ENCODE results near the gene MAFF.
"Not testable (repeated sequence)": the region's sequence is repeated elsewhere in the genome, so short reads cannot be mapped to it uniquely, and the experiment has no call there.

The MAFF gene

DNA sequence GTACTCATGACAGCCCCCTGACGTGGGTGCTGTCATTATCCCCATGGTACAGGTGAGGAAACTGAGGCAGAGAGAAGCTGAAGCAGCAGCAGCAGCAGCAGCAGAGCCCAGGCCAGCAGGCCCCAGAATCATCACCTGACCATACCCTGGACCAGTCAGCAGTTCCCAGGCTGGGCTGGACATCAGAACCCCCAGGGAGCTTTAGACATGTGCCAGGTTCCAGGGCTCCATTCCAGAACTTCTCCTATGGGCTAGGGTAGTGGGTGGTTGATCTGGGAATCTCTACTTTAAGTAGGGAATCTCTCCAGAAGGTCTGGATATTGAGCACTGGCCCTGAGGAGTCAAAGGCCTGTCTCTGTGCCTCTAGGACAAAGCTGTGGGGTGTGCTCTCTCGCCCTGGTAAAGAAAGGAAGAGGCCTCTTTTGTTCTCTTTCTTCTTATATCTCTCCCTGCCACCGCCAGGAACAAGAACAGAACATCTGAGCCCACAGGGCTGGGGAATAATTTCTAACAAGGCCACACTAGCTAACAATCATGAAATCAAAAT lies 26.6 kb downstream of the MAFF start:
- no peak for DNase-seq

DNA sequence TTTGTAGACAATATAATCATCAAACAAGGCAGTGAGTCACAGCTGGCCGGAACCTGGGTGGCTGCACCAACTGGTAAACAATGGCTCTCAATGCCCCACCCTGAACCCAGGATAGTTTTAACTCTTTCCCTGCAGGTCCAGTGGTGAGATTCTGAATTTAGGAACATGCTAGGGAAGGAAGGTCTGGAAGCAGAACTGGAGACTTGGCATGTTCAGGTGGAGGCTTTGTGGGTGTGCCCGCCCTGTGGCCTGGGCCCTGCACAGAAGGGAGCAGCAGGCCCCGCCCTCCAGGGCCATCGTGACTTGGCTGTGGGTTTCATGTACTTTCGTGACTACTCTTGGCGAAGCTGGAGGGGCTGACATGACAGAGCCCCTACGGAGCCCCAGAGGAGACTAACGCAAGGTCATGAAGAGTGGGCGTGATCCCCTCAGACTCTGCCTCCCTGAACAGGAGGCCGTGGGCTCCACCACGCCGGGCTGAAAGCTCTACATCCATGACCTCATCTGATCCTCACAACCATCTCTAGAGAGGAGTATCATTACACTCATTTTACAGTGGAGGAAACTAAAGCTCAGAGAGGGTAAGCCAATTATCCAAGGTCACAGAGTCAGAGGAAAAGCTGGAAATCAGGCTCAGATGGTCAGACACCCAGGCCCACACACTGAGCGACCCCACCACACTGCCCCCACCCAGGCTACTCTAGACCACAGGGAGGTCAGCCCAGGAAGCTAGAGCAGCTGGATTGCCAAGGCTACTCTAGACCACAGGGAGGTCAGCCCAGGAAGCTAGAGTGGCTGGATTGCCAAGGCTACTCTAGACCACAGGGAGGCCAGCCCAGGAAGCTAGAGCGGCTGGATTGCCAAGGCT lies 27.3 kb downstream of the MAFF start:
- DNase-seq = no peak

DNA sequence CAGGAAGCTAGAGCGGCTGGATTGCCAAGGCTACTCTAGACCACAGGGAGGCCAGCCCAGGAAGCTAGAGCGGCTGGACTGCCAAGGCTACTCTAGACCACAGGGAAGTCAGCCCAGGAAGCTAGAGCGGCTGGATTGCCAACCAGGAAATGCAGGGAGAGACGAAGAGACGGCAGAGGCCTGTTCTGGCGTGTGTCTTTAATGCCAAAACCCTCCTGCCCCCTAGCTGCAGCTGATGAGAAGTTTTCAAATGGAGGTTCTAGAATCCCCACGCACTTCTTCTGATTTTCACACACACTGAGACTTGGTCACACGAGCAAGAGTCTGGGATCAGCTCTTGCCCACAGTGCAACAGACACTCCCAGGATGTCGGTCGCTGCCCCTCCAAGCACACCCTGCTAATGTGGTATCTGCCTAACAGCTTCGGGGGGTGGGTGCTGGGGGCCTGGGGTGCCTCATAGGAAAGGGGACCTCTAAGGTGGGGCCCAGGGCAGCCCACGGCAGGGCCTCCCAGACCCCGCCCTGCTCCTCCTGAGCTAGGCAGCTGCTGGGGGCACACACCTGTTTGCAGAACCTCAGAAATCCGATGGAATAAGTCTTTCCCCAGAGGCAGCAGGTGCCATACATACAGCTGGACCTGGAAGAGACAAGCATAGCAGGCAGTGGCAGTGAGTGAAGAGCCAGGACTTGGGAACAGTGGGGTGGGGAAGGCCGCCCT lies 28.5 kb downstream of the MAFF start:
- peak; percentile 43 to 55 for DNase-seq

DNA sequence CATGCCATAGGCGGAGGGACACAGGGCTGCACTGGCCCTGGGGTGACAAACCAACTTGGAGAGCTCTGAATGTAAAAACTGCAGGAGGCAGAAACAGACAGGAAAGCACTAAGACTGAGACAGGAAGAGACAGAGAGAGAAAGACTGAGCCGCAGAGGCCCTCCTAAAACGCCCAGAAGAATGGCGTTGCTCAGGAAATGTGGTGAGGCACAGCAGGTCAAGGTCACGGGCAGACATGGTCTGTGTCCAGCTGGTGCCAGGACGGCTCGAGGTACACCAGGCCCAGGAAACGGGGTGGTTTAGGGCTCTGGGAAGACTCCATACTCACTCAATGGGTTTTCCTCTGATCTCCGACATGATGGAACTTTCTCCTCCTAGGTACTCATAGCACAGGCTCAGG lies 29.1 kb downstream of the MAFF start:
- DNase-seq = no peak

DNA sequence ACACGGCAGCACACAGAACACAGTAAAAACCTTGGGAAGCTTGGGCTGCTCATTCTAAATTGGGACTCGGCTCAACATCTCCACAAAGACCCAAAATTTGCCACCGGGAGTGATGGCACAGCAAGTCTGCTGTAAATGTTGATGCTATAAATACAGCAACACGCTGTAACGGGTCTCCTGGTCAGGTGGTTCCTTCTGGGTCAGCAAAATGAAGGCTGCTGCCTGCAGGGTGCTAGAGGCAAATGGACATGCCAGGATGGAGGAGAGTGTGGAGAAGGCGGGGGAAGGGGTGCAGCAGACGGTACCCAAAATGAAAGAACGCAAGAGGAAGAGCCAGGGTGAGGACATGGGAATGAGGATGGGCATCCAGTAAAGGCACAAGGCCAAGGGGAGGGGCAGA lies 30.4 kb downstream of the MAFF start:
- DNase-seq = no peak

DNA sequence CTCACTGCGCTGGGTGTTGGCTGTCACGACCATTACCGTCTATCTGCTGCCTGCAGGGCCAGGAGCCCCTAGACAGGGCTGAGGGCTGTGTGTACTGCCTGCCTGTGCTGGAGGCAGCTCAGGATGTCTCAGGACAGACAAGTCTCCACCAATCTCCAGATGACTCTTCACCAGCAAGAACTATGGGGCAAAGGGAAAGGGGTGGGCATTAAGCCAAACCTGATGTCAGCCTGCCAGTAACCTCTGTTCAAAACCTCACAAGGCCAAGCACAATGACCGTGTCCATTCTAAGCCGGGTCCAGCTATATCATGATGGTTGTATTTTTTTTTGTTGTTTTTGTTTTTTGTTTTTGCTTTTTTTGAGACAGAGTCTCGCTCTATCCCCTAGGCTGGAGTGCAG lies 31.6 kb downstream of the MAFF start:
- DNase-seq = no peak

DNA sequence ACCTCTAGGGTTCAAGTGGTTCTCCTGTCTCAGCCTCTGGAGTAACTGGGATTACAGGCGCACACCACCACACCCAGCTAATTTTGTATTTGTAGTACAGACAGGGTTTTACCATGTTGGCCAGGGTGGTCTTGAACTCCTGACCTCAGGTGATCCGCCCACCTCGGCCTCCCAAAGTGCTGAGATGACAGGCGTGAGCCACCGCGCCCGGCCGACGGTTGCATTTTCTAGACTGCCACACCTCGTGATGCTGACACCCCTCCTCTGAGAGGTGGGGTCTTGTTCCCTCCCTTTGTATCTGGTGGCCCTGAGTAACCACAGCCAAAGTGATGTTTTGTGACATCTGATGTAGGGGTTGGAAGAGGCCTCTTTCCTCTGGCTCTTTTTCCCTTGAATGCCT lies 32.1 kb downstream of the MAFF start:
- not testable (repeated sequence) for DNase-seq

DNA sequence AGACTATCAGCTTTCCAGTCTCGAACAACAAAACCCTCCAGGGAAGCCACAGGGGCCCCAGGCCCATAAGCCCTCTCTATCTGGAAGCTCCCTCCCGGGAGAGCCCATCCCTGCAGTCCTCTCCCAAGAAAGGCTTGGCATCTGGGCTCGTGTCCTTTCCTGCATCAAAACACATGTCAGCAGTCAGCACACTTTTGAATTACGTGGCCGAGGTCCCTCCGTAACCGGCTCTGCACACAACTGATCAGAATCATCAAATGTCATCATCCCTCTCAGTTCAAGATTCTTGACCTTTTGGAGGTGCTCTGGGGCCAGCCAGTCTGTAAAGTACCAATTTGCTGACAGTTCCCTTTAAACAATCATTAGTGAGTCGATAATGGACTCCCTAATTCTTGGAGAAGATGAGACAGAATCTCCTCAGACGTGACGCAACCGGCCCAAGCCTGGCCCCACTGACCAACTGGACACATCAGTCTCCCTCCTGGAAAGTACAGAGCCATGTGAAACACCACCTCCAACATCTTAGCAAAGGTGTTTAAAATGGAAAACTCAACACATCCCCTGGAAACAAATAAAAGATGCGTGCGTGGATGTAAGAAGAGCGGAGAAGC lies 33.6 kb downstream of the MAFF start:
- no peak for DNase-seq

DNA sequence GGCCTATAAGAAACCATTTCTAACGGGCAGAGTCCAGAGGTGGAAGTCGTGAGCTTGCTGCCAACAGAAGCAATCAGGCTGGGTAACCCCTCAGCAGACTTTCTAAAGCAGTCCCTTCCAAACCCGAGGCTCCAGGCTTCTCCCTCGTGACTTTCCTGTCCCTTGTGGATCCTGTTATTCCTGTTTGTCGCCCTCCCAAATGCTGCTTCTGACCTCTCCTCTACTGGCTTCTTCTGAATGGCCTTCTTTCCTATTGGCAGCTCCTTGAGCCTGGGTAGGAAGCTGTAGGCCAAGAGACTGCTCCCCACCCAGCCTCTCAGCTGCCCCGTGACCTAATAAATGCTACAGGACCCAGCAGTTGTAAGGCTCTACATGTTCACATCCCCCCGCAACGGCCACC lies 35.0 kb downstream of the MAFF start:
- no peak for DNase-seq

DNA sequence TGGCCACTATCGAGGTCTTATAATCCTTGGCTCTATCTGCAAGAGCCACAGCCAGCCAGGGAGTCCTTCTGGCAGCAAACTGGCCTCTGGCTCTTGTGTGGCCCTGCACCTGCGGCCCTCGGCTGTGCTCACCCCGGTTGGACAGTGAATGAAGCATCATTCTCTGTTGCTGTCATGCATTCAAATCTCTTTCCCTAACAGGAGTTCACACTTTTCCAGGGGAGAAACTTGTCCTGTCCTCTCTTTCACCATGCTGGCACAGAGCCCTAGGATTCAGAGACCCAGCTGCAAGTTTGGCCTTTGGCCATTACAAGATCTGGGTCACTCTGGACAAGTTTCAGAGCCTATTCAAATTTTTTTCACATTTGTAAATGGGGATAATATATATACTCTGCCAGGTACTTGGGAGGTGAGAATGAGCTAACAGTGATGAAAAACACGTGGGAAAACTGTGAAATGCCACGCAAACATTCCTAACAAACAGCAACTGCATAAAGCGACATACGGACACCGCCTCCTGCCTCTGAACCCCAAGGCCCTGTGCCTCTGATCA lies 36.8 kb downstream of the MAFF start:
- DNase-seq = no peak

DNA sequence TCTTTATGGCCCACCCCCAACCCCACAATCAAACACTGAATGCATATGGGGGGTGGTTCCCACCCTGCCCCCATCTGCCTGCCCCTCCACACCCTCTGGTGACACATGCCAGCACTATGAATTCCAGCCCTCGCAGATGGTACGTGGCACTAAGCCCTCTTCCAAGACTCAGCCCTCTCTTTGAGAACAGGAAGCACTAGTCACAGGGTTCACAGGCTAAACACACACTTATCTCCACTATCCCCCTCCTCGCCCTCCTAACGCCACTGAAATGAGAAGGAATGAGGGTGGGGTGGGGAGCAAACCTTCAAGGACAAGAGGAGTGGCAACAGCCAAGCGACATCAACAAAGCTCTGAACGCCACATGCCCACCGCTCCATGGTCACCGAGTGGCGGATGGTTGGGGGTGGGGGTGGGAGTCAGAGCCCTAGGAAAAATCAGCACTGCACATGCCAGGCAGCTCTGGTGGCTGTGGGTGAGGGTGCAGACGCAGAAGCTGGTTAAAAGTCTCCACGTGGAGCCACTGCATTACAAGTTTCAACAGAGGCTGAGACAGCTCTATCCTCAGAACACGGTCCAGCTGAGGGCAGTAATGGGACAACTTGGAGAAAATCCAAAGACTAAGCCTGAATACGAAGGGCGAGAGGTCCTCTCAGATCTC lies 37.4 kb downstream of the MAFF start:
- DNase-seq = no peak

DNA sequence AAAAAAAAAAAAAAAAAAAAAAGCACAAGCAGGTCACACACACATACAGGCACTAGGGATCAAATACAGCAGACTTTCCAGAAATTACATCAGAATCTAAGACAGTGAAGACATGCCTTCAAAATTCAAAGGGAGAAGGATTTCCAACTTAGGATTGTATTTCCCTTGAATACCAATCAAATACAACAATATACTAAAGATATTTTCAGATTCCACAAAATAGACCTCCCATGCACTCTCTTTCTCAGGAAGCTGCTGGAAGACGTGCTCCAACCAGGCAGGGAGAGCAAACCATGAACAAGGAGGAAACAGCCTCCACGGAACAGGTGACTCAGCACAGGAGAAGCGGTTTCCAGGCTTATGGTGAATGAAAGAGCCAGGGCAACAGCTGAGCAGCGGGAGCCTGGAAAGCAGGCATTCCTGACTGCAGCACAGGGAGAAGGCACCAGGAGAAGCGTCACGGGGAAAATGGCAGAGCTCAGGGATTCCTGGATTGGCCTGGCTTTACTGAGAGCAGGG lies 39.0 kb downstream of the MAFF start:
- no peak for DNase-seq

DNA sequence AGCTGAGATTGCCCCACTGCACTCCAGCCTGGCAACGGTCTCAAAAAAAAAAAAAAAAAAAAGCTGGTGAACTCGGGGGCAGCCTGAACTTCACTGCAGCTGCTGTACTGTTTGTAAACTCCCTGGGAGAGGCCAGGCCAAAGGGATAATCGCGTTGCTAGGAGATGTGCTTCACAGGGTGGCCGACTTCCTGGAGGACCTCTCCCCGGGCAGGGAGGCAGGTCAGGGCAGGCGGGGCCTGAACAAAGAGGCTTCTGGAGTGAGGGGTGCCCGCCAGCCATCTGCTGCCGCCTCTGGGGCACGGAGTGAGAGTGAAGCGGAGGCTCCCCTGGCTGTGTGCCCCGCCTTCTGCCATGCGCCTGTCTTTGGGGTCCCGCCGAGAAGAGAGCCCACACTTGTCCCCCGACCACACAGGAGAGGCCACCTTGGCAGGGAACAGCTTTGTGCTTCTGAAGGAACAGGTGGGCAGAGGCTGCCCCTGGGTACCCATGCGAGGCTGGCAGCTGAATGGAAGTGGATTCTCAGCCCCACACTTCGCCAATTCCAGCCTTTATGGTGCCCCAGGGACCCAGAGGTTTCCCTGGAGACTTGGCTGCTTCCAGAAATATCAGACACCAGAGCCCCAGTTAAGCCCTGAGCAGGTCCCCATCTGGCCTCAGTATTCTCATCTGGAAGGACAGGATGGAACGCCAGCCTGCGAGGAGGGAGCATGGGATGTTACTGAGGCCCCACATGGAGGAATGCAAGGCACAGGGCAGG lies 41.4 kb downstream of the MAFF start:
- DNase-seq = no peak

DNA sequence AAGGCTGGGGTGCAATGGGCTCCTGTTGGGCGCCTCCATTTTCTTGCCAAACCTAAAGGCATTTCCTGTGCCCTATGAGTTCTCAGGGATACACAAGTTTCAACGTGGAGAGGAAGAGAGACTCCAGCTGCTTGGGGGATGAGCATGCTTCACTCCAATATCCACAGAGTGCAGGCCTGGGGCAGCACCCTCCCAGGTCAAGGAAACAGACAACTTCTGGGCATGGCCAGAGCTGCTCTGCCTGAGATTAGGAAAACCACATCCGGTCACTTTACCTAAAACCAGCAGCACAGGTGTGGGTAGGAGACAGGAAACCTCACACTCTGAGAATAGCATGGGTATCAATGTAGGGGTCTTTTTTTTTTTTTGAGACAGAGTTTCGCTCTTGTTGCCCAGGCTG lies 42.3 kb downstream of the MAFF start:
- no peak for DNase-seq

DNA sequence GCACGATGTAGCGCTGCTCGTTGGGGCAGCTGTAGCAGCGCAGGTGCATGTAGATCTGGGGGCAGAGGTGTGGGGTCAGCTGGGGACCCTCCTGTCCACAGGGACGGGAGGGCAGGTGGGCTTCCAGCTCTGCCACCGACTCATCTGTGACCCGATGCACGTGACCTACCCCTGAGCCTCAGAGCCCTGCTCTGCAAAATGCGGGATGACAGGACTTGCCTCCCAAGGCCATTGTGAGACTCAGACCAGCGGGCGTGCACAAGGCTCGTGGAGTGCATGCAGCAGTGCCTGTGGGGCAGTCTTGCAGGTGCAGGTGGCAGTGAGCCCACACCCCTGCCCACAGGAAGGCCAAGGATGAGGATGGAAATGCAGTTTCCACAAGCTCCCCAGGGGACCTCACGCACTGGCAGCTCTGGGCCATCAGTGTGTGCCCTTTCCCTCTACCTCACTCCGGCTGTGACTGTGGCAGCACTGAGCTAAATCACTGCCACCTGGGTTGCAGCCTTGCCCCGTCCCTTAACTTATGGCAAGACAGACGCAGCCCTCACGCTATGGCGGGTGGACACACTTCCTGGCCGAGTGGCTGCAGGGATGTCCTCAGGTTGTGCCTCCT lies 44.4 kb downstream of the MAFF start:
- no peak for DNase-seq

DNA sequence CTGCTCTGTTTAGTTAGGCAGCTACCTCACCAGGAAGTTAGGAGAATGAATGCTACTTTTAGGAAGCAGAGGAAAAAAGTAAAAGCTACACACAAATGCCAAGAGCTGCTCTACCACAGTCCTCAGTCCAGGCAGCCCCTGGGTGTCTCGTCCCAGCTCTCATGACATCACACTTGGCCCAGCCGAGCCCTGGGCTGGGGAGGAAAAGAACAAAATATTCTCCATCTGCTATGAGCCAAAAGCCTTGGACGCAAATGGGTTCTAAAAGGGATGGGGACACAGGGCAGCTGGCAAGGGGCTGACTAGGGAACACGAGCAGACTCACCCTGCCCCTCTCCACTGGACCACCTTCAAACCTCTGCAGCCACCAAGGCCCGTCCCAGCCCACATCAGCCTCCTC lies 44.9 kb downstream of the MAFF start:
- no peak for DNase-seq

DNA sequence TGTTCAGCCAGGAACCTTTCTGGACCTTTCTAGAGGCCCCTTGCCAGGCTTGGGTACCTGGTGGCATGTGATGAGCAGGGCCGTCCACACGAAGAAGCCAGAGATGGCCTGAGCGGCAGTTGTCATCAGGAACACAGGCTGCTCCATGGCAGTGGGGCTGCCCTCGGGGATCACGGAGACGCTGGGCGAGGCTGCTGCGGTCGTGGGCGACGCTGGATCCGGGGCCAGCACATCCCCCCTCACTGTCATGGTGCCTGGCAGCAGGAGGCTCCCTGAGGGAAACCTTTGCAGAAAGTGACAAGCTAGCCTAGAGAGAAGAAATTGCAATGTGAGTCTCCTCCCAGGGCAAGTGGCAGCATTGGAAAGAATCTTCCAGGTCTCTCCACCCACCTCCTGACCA lies 45.9 kb downstream of the MAFF start:
- no peak for DNase-seq

DNA sequence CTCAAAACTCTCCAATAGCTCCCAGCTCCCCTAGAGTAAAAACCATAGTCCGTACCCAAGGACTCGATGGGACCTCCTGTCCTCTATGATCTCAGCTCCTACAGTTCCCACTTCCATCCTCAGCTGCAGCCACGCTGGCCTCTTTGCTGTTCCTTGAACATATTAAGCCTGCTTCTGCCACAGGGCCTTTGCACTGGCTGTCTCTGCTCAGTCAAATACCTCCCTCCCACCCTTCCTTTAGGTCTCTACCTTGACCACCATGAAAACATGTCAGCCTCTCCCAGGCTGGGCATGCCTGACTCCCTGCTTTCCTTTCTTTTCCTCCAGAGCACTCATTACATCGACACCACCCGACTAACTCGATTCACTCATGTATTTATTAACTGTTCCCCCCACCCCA lies 46.5 kb downstream of the MAFF start:
- DNase-seq = no peak

DNA sequence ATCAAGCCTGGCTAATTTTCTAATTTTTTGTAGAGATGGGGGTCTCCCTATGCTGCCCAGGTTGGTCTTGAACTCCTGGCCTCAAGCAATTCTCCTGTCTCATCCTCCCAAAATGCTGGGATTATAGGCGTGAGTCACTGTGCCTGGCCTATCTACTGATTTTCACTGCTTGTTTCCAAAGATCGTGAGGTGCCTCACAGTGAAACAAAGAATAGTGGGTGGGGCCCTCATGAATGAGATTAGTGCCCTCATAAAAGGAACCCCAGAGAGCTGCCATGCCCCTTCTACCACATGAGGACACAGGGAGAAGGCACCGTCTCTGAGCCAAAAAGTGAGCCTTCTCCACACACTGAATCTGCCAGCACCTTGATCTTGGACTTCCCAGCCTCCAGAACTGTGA lies 47.5 kb downstream of the MAFF start:
- DNase-seq = no peak

DNA sequence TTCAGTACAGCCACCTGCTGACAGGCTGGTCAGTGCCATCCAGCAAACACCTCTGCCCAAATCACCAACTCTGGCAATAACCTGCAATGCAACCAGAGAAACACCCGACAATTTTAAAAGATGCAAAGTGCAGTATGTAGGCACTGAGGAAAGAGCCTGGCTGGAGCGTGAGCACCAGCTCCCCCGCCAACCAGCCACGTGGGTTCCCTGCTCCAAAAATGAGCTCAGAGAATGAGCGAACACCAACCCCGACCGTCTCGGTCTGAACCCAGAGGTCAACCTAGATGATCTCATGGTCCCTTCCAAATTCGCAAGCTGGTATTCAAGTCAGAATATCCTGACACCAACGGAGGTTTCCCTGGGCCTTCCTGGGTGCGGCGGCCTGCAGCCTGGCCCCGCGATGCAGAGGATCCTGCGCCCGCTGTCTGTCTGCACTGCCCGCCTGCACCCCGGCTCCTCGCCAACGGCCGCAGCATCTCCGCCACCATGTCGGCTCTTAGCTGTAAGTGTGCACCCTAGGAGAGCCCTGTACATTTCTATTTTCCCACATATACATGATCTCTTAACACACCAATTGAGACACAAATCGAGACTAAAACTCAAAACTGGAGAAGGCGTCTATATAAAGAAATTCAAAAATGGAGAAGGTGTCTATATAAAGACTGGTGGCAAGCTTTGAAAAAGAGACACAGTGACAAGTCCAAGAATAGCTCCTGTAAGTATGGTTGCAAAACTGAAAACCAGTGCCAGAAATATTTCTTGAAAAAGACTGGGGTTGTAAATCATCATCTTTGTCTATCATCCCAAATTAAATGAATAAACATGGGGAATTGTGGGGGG lies 48.2 kb downstream of the MAFF start:
- DNase-seq = no peak
